A549 treated with CORT108297 at 1 μM for 4 hours (cell line): ENCODE measurements around the gene FAM3A. TPM values are rescaled to one million over a fixed set of nuclear protein-coding genes. Genes with fewer than 3 reads are reported as not detected.

Experiments used
- total RNA-seq: library from RNA; stranded (reverse); fragments of 200-300 nt; extraction: Qiagen RNA extraction; gene quantifications from 5 replicates; pipeline ENCODE4 v1.2.3, GENCODE V29; 2022

The FAM3A gene
- 33.4 to 47.5 TPM (median 46.5 TPM) in 5 replicates for total RNA-seq

GRCh38 chrX:154515966-154516655 lies at the start of gene FAM3A:
Gene FAM3A (minus strand): TSS chrX:154516232. CDS start chrX:154515772, 460 bp downstream.

DNA sequence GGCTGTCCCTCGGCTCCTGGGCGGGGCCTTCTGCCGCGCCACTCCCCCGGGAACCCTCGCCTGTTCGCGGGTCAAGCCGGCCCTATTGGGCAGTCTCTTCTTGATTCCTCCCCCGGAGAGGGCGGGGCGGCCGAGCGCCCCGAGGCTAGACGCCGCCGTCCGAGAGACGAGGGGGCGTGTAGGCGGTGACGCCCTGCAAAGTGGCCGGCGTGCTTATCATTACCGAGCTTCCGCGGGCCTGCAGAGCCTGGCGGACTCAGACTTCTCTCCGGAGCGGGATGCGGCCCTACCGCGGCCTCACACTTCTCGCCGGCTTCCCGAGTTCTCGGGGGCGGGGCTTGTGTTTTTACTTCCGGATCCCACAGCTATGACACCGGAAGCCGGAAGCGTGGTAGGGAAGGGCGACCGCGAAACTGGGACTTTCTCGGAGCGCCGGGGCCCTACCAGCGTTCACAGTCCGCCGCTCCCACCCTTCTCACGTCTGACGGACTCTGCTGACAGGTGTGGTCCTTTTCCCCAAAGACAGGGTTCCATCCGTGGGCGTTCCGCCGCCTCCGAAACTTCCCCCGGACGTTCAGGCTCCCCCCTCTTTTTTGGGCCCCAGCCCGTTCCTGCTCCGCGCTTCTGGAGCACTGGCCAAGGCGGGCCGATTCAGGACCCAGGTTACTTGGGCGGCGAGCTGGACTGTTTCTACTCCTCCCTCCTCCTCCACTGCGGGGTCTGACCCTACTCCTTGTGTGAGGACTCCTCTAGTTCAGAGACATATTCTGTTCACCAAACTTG lies 31.4 kb upstream of the FAM3A start, which contains the start of gene IKBKG:
Gene IKBKG, plus strand, starts transcription at position 376 of the 783 bp plus-strand sequence. CDS start 4,383 bp downstream, outside the sequence.

GRCh38 chrX:154546354-154547244 lies 30.6 kb upstream of the FAM3A start, which contains the start of gene G6PD:
Gene G6PD (minus strand): TSS chrX:154546846. CDS start chrX:154546155, 691 bp downstream.

DNA sequence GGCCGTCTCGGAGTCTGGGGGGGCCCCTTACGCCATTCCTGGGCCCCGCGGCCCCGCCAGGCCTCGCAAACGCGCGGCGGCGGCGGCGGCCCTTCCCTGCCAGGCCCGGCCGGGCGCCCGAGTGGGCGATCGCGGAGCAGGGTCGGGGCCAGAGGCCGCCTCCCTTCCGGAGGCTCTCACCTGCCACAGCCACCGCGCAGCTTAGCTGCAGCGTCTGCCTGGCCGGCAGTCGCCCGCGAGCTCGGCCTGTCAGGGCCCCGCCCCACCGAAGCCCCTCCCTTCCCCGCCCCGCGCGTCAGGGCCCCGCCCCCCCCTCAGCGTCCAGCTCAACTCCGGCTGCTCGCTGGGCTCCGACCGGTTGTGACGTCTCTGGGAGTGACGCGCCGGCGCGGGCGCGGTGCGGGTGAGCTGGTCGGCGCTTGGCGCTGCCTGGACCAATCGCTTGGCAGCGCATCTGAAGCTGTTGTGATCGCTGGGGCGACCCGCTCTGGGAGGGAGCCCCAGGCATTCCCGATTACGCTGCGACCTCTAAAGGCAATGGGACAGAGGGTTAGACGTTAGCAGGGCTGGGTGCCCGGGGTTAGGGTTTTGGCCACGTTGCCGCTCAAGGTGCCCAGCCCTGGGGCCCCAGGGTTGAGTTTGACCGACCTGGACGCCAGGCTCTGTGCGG lies 25.5 kb downstream of the FAM3A start, which contains the start of gene SLC10A3:
Gene SLC10A3, minus strand, starts transcription at position 216 of the 670 bp plus-strand sequence. CDS start 1,689 bp downstream, outside the sequence.

GRCh38 chrX:154486396-154487207 lies 29.4 kb downstream of the FAM3A start, which contains the start of gene UBL4A:
Gene UBL4A (minus strand): TSS chrX:154486615. CDS start chrX:154486584, 31 bp downstream.

DNA sequence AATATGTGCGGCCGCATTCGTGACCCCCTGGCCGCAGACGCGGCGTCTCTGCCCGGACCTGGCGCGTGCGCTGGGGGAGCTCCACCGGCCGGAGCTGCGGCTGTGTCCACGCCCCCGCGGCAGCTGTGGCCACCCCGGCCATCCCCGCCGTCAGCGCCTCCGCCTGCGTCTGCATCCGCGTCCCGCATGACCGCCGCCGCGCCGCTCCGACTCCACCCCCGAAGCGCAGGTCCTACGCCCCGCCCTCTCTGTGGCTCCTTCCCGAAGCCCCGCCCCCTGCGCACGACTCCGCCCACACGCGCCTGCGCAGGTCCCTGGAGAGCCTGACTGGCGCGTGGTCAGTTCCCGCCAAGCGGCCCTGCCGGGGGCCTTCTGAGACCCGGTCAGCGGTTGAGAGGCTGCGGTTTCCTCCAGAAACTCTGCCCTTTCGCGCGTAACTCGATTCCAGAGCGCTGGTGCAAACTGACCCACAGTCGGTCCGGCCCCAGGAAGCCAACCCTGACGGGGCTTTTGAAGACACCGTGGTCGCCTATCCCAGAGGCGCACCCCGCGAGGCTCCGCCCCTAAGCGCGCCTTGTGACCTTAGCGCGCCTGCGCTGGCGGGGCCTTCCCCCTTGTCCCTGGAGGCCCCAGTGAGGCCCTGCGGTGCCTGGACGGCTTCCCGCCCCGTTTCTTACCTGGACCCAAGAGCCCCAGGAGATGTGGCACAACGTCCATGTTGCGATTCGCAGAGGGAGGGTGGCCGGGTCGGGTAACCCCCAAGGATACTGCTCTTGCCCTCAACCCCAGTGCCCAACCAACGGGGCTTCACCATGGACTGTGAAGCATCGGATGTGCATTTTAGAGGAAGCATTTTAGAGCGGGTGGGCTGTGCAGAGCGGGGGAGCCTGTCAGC lies 37.1 kb downstream of the FAM3A start, which contains the start of gene LAGE3:
Gene LAGE3, minus strand, starts transcription at position 554 of the 895 bp plus-strand sequence. Its CDS starts 366 bp downstream, at position 188.

DNA sequence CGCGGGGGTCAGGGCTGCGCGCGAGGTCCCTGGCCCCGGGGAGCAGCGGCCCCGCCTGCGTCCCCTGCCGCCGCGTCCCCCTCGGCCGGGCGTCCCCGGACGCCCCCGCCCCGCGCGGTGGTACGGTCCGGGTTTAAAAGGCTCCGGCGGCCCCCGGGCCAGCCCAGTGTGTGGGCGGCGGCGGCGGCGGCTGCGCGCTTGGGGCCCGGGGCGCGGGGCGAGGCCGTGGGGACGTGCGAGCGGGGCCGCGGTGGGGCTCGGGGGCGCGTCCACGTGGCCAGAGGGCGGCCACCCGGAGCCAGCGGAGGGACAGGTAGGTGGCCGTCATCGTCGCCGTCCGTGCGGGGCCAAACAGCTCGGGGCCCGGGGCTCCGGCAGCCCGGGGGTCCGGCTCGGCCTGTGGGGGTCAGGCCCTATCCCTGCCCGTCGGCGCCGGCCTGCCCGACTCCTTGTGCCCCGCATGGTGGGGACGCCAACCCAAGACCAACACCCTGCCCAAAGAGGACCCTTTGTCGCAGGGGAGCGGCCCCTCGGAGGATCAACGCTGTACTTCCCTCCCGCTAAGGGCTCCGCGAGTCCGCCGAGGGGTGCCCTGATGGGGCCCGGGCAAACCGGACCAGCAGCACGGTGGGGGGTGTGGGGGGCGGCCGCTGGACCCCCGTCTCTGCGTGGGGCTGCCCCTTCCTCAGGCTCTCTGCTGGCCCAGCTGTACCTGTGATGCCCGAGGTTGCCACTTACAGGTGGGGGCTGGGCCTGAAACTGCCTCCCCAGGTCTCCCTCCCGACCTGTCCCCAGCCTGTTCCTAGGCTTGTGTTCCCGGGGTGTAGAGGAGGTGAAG lies 57.7 kb downstream of the FAM3A start, which contains the start of gene PLXNA3:
Gene PLXNA3, plus strand, starts transcription at position 166 of the 838 bp plus-strand sequence. CDS start 1,903 bp downstream, outside the sequence.

Other genes starting within 250 kb of the FAM3A start
- gene TEX28, start 221.1 kb downstream of the FAM3A start, total RNA-seq, result not detected in 5 replicates
- 0.03 TPM in 1 of 5 replicates, not detected in the others for gene TKTL1, start 220.4 kb downstream of the FAM3A start, total RNA-seq
- 1,453 to 1,770 TPM (median 1,639 TPM) in 5 replicates for gene FLNA, start 141.6 kb downstream of the FAM3A start, total RNA-seq
- 110 to 171 TPM (median 156 TPM) in 5 replicates for gene EMD, start 136.9 kb downstream of the FAM3A start, total RNA-seq
- 5,551 to 5,842 TPM (median 5,620 TPM) in 5 replicates for gene RPL10, start 117.9 kb downstream of the FAM3A start, total RNA-seq
- gene DNASE1L1, start 107.0 kb downstream of the FAM3A start, total RNA-seq, result 24.2 to 33.3 TPM (median 29.6 TPM) in 5 replicates
- gene TAFAZZIN, start 104.7 kb downstream of the FAM3A start, total RNA-seq, result 30.2 to 41.8 TPM (median 38.8 TPM) in 5 replicates
- 79.6 to 112 TPM (median 110 TPM) in 5 replicates for gene ATP6AP1, start 87.6 kb downstream of the FAM3A start, total RNA-seq
- gene GDI1, start 79.1 kb downstream of the FAM3A start, total RNA-seq, result 94.4 to 112 TPM (median 107 TPM) in 5 replicates
- gene FAM50A, start 72.1 kb downstream of the FAM3A start, total RNA-seq, result 99.6 to 120 TPM (median 116 TPM) in 5 replicates
- gene PLXNA3, start 58.0 kb downstream of the FAM3A start, total RNA-seq, result 9.7 to 17.8 TPM (median 15.3 TPM) in 5 replicates
- gene LAGE3, start 37.0 kb downstream of the FAM3A start, total RNA-seq, result 46.0 to 79.0 TPM (median 72.0 TPM) in 5 replicates
- gene UBL4A, start 29.6 kb downstream of the FAM3A start, total RNA-seq, result 63.0 to 72.5 TPM (median 69.3 TPM) in 5 replicates
- 28.5 to 45.1 TPM (median 42.0 TPM) in 5 replicates for gene SLC10A3, start 25.6 kb downstream of the FAM3A start, total RNA-seq
- gene G6PD, start 30.6 kb upstream of the FAM3A start, total RNA-seq, result 1,443 to 1,631 TPM (median 1,552 TPM) in 5 replicates
- gene IKBKG, start 31.4 kb upstream of the FAM3A start, total RNA-seq, result 33.1 to 46.6 TPM (median 46.0 TPM) in 5 replicates
- gene CTAG1A, start 68.9 kb upstream of the FAM3A start, total RNA-seq, result not detected in 5 replicates
- not detected in 5 replicates for gene CTAG1B, start 103.0 kb upstream of the FAM3A start, total RNA-seq
- gene CTAG2, start 137.3 kb upstream of the FAM3A start, total RNA-seq, result not detected in 5 replicates
- 0.36 to 0.78 TPM (median 0.47 TPM) in 5 replicates for gene GAB3, start 234.8 kb upstream of the FAM3A start, total RNA-seq
- 153 to 208 TPM (median 161 TPM) in 5 replicates for gene DKC1, start 246.6 kb upstream of the FAM3A start, total RNA-seq